ENCODE results near the gene KBTBD12. TPM values are rescaled to one million over a fixed set of nuclear protein-coding genes. Genes with fewer than 3 reads are reported as not detected.

Gene KBTBD12
- total and polyA plus RNA-seq, 2 donors (not counting 1 experiment from before 2014, with no cell fraction given): not detected

- no peaks in the 10 kb centered on the region for H3K79me2 ChIP-seq (ENCODE audit: control insufficient read depth, insufficient read depth, low read length)
Observed at GRCh38 chr3:127940116-127940515, 25.1 kb downstream of the KBTBD12 start.

GRCh38 chr3:127942613-127943012, 27.6 kb downstream of the KBTBD12 start:
- Histone ChIP-seq H2AFZ (ENCODE audit: low read length) (no peak overlapping the region), H3K27ac (ENCODE audit: insufficient read depth, low read length) (no peak overlapping the region), H3K36me3 (ENCODE audit: control insufficient read depth, insufficient read depth, low read length) (no peaks in the 10 kb centered on the region), H3K4me1 (ENCODE audit: control insufficient read depth, extremely low read depth, insufficient read depth, low read length) (no peaks in the 10 kb centered on the region), H3K79me2 (ENCODE audit: control insufficient read depth, insufficient read depth, low read length) (no peaks in the 10 kb centered on the region), H3K4me3 (replicated peaks in 1 of 4; ENCODE audit: control extremely low read depth in 1 of 4, insufficient read depth in 1 of 4, low read depth in 3 of 4, low read length in 4 of 4) (no peak overlapping the region), H3K9ac (ENCODE audit: insufficient read depth, low read length) (no peak overlapping the region), H3K4me2 (ENCODE audit: extremely low read depth, insufficient read depth, low read length) (no peak overlapping the region), H4K20me1 (ENCODE audit: control insufficient read depth, extremely low read depth, insufficient read depth, low read length) (no peaks in the 10 kb centered on the region), H3K27me3 (ENCODE audit: control insufficient read depth, insufficient read depth, low read length) (peaks cover 4% of the 10 kb centered on the region), H3K9me3 (ENCODE audit: control insufficient read depth, insufficient read depth, low read depth, low read length) (no peaks in the 10 kb centered on the region)
- DNase-seq (ENCODE audit: low read depth in 2 of 2): no peak
- TF ChIP-seq EZH2 (IDR thresholded peaks at IDR 0.05; ENCODE audit: low read length, missing control alignments) (no peak), CTCF (conservative IDR thresholded peaks at IDR 0.05 in 1 of 2, IDR thresholded peaks at IDR 0.05 in 1 of 2; ENCODE audit: low read depth in 1 of 2, low read length in 2 of 2) (no peak)

More at GRCh38 chr3:127940116-127940515, 25.1 kb downstream of the KBTBD12 start:
- no peaks in the 10 kb centered on the region for H4K20me1 ChIP-seq (ENCODE audit: control insufficient read depth, extremely low read depth, insufficient read depth, low read length)
- no peak for TF ChIP-seq CTCF (conservative IDR thresholded peaks at IDR 0.05 in 1 of 2, IDR thresholded peaks at IDR 0.05 in 1 of 2; ENCODE audit: low read depth in 1 of 2, low read length in 2 of 2)
- TF ChIP-seq EZH2 (IDR thresholded peaks at IDR 0.05; ENCODE audit: low read length, missing control alignments): no peak
- no peak overlapping the region for H3K9ac ChIP-seq (ENCODE audit: insufficient read depth, low read length)
- no peak overlapping the region for H3K4me2 ChIP-seq (ENCODE audit: extremely low read depth, insufficient read depth, low read length)
- no peaks in the 10 kb centered on the region for H3K27me3 ChIP-seq (ENCODE audit: control insufficient read depth, insufficient read depth, low read length)
- H3K27ac ChIP-seq (ENCODE audit: insufficient read depth, low read length): no peak overlapping the region
- no peaks in the 10 kb centered on the region for H3K4me1 ChIP-seq (ENCODE audit: control insufficient read depth, extremely low read depth, insufficient read depth, low read length)
- DNase-seq (ENCODE audit: low read depth in 2 of 2): no peak
- no peaks in the 10 kb centered on the region for H3K9me3 ChIP-seq (ENCODE audit: control insufficient read depth, insufficient read depth, low read depth, low read length)
- no peaks in the 10 kb centered on the region for H3K36me3 ChIP-seq (ENCODE audit: control insufficient read depth, insufficient read depth, low read length)
- no peak overlapping the region for H3K4me3 ChIP-seq (replicated peaks in 1 of 4; ENCODE audit: control extremely low read depth in 1 of 4, insufficient read depth in 1 of 4, low read depth in 3 of 4, low read length in 4 of 4)
- H2AFZ ChIP-seq (ENCODE audit: low read length): no peak overlapping the region

- no peak overlapping the region for H3K4me3 ChIP-seq (replicated peaks in 1 of 4; ENCODE audit: control extremely low read depth in 1 of 4, insufficient read depth in 1 of 4, low read depth in 3 of 4, low read length in 4 of 4)
Observed at GRCh38 chr3:127948211-127948610, 33.2 kb downstream of the KBTBD12 start.

More at GRCh38 chr3:127948211-127948610, 33.2 kb downstream of the KBTBD12 start:
- Histone ChIP-seq H3K9ac (ENCODE audit: insufficient read depth, low read length) (no peak overlapping the region), H4K20me1 (ENCODE audit: control insufficient read depth, extremely low read depth, insufficient read depth, low read length) (no peaks in the 10 kb centered on the region), H3K4me1 (ENCODE audit: control insufficient read depth, extremely low read depth, insufficient read depth, low read length) (no peaks in the 10 kb centered on the region), H3K36me3 (ENCODE audit: control insufficient read depth, insufficient read depth, low read length) (no peaks in the 10 kb centered on the region), H3K79me2 (ENCODE audit: control insufficient read depth, insufficient read depth, low read length) (no peaks in the 10 kb centered on the region), H3K4me2 (ENCODE audit: extremely low read depth, insufficient read depth, low read length) (no peak overlapping the region), H3K9me3 (ENCODE audit: control insufficient read depth, insufficient read depth, low read depth, low read length) (no peaks in the 10 kb centered on the region), H3K27ac (ENCODE audit: insufficient read depth, low read length) (no peak overlapping the region), H3K27me3 (ENCODE audit: control insufficient read depth, insufficient read depth, low read length) (peaks cover 4% of the 10 kb centered on the region), H2AFZ (ENCODE audit: low read length) (no peak overlapping the region)
- no peak for TF ChIP-seq EZH2 (IDR thresholded peaks at IDR 0.05; ENCODE audit: low read length, missing control alignments)
- TF ChIP-seq CTCF (conservative IDR thresholded peaks at IDR 0.05 in 1 of 2, IDR thresholded peaks at IDR 0.05 in 1 of 2; ENCODE audit: low read depth in 1 of 2, low read length in 2 of 2): no peak
- no peak for DNase-seq (ENCODE audit: low read depth in 2 of 2)

Data from fibroblast of lung (primary cell).